Choroid plexus epithelial cell (primary cell): ENCODE measurements around the gene ABCA7.
"Not testable (repeated sequence)": the region's sequence is repeated elsewhere in the genome, so short reads cannot be mapped to it uniquely, and the experiment has no call there.

ENCODE experiments used
- DNase-seq: peaks from one replicate; pipeline ENCODE4 v3.0.0-alpha.2; 2010; ENCODE audit warnings: low read depth
- H3K4me3 ChIP-seq: 2 replicates; pipeline ENCODE4 v1.5.1; 2011; ENCODE audit warnings: low read depth, mild to moderate bottlenecking, control low read depth, low read length, moderate library complexity
- CTCF ChIP-seq: conservative IDR thresholded peaks from 2 replicates; pipeline ENCODE4 v1.5.1; 2011; ENCODE audit warnings: low read depth, mild to moderate bottlenecking, control low read depth, inconsistent platforms, low read length, moderate library complexity

ABCA7 gene

GRCh38 chr19:1111641-1112267 lies 71.8 kb downstream of the ABCA7 start:
- no peak for DNase-seq
- no peak for TF ChIP-seq CTCF
- no peak overlapping the region for H3K4me3 ChIP-seq

- no peak for TF ChIP-seq CTCF
- DNase-seq, result no peak
- no peak overlapping the region for H3K4me3 ChIP-seq
These were observed 72.5 kb downstream of the ABCA7 start for GRCh38 chr19:1112268-1113029.

DNA sequence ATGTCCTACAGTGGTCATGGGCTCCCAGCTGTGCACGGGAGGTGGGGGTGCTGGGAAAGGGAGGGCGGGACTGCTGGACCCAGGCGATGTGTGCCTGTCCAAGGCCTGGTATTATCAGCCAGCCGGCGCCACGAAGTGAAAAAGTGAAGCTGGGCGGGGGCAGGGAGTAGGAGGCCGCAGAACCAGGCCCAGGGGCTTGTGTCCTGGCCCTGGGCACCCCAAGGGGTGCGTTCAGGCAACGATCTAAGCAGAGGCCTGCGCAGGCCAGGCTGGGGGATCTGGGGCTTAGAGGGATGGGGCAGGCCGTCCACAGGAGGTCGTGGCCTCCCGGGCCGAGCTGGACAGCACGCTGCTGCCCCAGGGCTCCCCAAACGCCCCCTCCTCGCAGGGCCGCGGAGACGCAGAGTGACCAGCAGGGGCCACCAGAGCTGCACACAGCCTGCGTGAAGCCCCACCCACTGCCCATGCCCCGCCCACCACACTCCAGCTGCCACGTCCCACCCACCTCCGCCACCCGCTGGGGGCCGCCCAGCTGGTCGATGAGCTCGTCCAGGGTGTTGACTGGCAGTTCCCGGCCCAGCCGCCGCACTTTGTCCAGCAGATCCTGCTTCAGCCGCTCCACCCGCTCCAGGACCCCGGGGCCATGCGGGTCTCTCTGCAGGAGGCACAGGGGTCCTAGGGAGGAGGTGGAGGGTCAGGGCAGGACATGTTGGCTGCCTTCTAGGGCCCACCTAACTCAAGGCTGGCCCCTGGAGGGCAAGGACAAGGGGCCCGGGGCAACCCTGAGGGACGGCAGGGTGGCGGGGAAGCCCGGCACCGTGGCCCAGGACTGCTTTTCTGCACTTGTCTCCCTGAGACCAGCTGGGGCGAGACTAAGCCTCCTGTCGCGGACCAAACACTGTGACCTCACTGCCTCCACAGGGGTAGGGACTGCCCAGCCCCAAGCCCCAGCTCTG lies 73.4 kb downstream of the ABCA7 start:
- TF ChIP-seq CTCF, result peak; percentile 79
- peak; percentile 98 for DNase-seq
- no peak overlapping the region for H3K4me3 ChIP-seq

GRCh38 chr19:1113986-1114483 lies 74.1 kb downstream of the ABCA7 start:
- no peak for TF ChIP-seq CTCF
- H3K4me3 ChIP-seq, result no peak overlapping the region
- DNase-seq, result no peak

GRCh38 chr19:1114728-1115127 lies 74.8 kb downstream of the ABCA7 start:
- H3K4me3 ChIP-seq, DNase-seq: not testable (repeated sequence)
